Thoracic aorta endothelial cell (primary cell): ENCODE measurements around the gene SLCO4C1. TPM values are rescaled to one million over a fixed set of nuclear protein-coding genes. Genes with fewer than 3 reads are reported as not detected.

ENCODE experiments used
- total RNA-seq: library from RNA; depleted of rRNA; stranded (reverse); fragments of >200 nt; gene quantifications from 2 replicates; pipeline ENCODE4 v1.2.3, GENCODE V29; 2012

SLCO4C1 gene, protein sequence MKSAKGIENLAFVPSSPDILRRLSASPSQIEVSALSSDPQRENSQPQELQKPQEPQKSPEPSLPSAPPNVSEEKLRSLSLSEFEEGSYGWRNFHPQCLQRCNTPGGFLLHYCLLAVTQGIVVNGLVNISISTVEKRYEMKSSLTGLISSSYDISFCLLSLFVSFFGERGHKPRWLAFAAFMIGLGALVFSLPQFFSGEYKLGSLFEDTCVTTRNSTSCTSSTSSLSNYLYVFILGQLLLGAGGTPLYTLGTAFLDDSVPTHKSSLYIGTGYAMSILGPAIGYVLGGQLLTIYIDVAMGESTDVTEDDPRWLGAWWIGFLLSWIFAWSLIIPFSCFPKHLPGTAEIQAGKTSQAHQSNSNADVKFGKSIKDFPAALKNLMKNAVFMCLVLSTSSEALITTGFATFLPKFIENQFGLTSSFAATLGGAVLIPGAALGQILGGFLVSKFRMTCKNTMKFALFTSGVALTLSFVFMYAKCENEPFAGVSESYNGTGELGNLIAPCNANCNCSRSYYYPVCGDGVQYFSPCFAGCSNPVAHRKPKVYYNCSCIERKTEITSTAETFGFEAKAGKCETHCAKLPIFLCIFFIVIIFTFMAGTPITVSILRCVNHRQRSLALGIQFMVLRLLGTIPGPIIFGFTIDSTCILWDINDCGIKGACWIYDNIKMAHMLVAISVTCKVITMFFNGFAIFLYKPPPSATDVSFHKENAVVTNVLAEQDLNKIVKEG
- total RNA-seq, result under 0.01 TPM in 1 of 2 replicates, not detected in the other

DNA sequence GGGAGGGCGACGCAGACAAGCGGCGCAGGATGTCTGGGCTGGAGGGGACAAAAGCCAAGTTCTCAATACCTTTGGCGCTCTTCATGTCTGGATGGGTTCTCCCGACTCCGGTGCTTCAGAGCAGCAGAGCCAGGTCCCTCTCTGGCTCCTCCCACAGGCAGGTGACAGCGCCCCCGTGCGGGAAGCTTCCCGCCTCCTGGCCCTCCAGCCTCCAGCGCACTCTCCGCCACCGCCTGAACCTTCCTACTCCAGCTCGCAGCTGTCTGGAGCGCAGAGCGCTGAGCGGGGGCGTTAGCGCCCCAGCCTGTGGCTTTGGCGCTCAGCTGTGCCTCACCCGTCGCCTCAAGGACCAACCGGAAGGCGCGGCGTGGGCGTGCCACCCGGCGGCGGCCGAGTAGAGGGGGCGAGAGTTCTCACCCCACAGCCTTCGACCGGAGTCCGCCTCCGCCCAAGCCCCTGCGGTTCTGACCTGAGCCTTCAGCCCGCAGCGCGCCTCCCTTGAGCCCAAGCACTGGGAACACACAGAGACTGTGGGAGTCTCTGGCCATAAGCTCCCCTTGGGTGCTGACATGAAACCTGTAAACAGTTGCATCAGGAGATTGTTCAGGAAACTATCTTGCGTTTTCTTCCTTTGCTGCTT lies at the start of gene SLCO4C1:
Gene SLCO4C1 (minus strand): TSS at position 107 of the 640 bp plus-strand sequence. CDS start 22 bp downstream, at position 85.

Other genes with a start within 250 kb of the SLCO4C1 start
- gene SLCO6A1, start 202.7 kb upstream of the SLCO4C1 start, total RNA-seq, result not detected in 2 replicates